CMK (cell line): ENCODE data around the gene CRIP3.

Experiments
- DNase-seq: peaks from one replicate; pipeline ENCODE4 v3.0.0-alpha.2; 2010; ENCODE audit warnings: low read depth

CRIP3 gene

GRCh38 chr6:43287717-43288679, 20.6 kb downstream of the CRIP3 start:
- DNase-seq = no peak

- DNase-seq = no peak
Measured at GRCh38 chr6:43286980-43287716, 21.5 kb downstream of the CRIP3 start.

DNA sequence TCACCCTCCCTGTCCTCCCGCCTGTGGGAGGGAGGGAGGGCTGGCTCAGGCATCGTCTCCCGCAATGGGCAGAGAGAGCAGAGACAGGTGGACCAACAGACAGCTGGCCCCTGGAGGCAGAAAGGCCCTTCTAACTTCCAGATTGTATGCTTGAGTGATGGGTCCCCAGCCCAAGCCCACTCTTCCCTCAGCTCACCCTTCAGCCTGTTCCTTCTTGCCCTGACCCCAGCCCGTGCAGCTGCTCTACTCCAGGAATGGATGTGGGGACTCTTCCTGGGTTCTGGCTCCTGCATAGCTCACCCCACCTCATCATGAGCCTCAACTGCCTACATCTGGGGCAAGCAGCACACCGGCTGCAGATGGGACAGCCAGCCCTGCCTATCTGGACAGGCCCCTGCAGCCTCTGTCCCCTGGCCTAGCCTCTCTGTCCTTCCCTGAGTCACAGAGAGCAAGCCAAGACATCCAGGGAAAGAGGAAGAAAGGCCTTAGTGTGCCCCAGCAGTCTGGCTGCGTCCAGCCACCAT, 22.1 kb downstream of the CRIP3 start:
- DNase-seq = no peak

DNA sequence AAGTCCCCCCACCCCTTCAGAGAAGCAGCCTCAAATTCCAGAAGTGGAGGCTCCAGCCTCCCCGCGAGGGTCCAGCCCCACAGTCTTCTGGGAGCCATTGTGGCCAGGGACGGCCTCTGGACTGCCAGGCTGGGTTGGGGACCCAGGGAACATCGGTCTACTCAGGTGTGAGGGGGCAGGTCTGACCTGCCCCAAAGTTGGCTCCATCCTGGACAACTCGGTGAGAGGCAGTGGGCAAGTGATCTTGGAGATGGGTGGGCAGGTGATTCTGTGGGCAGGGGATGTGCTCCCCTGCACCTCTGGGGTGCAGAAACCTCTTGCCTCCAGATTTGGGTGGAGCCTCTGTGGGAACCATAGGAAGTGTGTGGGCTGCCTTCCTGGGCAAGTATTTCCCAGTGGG, 22.8 kb downstream of the CRIP3 start:
- DNase-seq = no peak

GRCh38 chr6:43284991-43285781, 23.4 kb downstream of the CRIP3 start:
- DNase-seq = no peak

GRCh38 chr6:43283905-43284304, 24.7 kb downstream of the CRIP3 start:
- DNase-seq = no peak

DNA sequence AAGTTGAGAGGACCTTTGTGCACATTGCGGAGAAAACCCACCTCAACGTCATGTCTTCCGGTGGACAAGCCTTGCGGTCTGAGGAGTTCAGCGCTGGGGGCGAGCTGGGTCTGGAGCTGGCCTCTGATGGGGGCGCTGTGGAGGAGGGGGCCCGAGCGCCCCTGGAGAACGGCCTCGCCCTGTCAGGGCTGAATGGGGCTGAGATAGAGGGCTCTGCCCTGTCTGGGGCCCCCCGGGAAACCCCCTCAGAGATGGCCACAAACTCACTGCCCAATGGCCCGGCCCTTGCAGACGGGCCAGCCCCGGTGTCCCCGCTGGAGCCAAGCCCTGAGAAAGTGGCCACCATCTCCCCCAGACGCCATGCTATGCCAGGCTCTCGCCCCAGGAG, 25.1 kb downstream of the CRIP3 start:
- DNase-seq = no peak

DNA sequence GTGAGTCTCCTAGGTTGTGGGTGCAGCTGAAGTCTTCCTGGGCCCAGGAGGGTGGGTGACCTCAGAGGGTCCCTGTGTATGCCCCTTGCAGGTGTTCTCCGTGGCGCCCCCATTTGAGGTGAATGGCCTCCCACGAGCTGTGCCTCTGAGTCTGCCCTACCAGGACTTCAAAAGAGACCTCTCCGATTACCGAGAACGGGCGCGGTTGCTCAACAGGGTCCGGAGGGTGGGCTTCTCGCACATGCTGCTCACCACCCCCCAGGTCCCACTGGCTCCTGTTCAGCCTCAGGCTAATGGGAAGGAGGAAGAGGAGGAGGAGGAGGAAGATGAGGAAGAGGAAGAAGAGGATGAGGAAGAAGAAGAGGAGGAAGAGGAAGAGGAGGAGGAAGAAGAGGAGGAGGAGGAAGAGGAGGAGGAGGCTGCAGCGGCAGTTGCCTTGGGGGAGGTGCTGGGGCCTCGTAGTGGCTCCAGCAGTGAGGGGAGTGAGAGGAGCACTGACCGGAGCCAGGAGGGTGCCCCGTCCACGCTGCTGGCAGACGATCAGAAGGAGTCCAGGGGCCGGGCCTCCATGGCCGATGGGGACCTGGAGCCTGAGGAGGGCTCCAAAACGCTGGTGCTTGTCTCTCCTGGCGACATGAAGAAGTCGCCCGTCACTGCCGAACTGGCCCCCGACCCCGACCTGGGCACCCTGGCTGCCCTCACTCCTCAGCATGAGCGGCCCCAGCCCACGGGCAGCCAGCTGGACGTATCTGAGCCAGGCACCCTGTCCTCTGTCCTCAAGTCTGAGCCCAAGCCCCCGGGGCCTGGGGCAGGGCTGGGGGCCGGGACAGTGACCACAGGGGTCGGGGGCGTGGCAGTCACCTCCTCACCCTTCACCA, 25.8 kb downstream of the CRIP3 start:
- DNase-seq = no peak

GRCh38 chr6:43282060-43282459, 26.6 kb downstream of the CRIP3 start:
- no peak for DNase-seq

DNA sequence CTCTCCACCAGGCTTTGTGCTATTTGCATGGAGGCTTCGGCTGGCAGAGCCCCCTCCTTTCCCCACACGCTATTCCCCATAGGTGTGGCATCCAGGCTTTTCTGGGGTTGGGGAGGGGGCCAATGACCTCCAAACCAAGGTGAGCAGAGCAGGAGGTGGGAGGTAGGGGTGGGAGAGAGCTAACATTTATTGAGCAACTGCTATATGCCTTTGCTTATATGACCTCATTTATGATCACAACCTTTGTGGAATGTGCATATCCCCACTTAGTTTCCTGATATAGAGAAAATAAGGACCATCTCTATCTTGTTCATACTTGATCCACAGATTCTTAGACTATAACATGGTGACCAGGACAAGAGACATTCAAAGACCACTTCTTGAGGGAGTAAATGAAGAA, 28.4 kb downstream of the CRIP3 start:
- no peak for DNase-seq

DNA sequence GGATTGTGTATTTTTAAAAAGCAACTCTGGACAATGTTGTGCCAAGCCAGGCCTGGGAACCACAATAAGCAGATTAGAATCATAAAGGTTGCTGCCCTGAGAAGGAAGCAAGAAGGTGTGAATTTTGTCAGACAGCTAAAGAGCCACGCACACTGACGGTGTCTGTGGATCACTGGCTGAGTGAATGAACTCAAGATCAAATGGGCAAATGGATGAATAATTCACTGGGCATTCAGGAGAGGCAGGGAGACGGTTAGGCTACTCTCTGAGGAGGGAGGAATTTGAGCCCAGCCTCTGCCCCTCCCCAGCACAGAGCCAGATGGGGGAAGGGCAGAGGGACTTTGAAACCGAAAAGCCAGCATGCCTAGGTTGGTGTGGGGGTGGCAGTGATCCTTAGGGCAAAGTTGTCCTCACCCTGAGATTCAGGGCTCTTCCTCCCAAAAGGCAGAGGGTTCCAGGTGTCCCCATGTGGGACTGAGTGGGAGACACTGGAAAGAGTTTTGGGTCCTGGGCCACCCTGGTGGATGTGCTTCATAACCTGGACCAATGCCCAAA, 30.0 kb downstream of the CRIP3 start:
- DNase-seq = no peak

DNA sequence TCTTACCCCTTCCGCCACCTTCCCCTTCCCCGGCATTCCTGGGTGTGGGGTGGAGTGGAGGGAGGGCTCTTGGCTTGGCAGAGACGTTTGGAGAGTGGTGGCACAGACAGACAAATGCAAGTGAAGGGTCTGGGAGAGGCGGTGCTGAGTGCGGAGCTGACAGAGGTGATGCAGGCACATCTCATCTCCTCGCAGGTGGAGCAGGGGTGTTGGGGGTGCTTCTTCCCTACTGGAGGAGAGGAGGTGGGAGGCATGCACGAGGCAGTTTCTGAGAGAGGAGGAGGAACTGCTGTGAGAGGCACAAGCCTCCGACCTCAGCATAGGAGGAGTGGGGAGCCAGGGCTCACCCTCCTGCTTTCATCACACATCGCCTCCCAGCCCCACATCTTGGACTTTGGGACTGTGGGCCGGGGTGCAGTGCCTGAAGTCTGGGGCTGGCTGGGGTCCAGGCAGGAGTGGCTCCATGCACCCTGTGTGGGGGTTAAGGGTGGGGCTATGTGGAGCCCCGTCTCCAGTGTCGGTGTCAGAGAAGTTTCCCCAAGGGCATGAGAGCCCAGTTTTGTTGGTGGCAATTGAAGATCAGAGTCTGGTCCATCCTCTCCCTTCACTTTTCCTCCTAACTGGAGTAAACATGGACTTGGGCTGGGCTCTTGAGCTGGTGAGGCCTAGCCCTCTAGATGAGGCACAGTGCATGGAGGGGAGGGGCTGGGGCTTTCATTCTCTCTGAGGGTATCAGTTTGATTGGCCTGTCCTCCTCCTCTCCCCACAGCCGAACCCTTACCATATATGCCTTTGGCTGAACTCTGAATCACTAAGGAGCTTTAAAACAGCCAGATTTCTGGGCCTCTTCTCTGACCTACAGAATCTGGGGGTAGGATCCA, 30.7 kb downstream of the CRIP3 start:
- no peak for DNase-seq

- no peak for DNase-seq
Measured at GRCh38 chr6:43277306-43277642, 31.4 kb downstream of the CRIP3 start.

- no peak for DNase-seq
Measured at GRCh38 chr6:43276577-43277305, 31.9 kb downstream of the CRIP3 start.

DNA sequence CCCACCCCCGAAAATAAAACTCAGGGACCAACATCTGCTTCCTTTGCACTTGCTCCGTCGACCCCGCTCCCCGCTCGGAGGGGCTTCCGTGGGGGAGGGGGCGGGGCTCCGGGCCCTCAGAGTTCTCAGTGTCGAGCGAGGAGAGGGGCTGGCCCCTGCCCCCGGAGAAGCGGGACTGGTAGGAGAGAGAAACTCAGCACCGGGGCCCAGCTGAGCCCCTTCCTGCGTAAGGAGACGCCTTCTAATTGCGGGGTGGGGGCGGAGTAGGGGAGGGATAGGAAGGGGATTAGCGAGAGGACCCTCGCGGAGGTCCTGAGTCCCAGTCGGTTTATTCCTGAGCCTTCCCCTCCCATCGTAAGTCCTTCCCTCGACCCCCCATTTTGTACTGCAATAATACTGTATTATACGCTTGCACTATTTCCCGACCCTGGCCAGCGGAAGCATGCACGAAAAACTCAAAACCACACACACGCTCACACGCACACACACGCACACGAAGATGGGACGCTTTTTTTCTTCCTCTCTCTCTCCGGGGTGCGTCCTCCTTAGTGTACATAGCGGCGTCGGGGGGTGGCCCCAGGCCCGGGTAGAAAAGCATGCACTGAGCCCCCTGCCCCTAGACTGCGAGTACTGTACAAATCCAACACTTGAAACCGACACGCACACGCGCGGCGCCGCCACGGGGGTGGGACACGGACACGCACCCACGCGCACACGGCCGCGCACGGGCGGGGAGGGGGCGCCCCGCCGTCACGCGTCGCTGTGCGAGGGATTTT, 32.6 kb downstream of the CRIP3 start:
- DNase-seq = no peak

DNA sequence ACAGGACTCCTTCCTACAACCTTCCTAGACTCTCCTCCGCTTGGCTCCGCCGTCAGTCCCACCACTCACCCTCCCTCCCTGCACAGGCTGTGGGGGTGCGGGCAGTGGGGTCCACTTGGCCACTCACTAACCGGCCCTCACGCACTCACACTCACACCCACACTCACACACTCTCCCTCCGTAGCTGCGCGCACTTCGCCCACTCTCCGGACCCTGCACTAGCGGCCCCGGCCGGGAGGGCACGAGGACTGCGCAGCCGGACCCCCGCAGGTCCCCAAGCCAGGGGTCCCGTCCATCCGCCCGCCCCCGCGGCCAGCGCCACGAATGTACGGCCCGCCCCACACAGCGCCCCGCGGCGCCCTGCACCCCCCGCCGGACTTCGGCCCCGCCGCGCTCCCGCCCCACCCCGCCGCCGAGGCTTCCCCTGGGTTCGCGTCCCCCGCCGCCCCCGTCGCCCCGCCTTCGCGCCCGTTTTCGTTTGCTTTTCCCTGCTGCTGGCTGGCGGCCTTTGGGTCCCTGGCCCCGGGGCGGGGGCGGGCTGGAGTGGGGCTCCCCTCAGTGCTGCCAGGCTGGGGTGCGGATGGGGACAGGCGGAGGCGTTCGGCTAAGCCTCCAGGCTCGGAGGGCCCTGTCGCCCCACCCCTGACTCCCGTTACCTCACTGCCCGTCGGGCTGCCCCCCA, 33.6 kb downstream of the CRIP3 start:
- DNase-seq = no peak

- DNase-seq = no peak
Measured at GRCh38 chr6:43274127-43274915, 34.3 kb downstream of the CRIP3 start.
